ENCODE results near the gene PPM1H. TPM values are rescaled to one million over a fixed set of nuclear protein-coding genes. Genes with fewer than 3 reads are reported as not detected.
"Not testable (repeated sequence)": the region's sequence is repeated elsewhere in the genome, so short reads cannot be mapped to it uniquely, and the experiment has no call there.

The PPM1H gene
- polyA plus RNA-seq, 12 donors = 2.9 to 6.8 (median 3.5) TPM; not detected in 1

GRCh38 chr12:62948123-62948522 lies 13.2 kb upstream of the PPM1H start:
- DNase-seq = no peak

- DNase-seq = no peak
Measured at GRCh38 chr12:62947364-62947763, 12.4 kb upstream of the PPM1H start.

- no peak for DNase-seq
Measured at GRCh38 chr12:62943779-62944395, 8.9 kb upstream of the PPM1H start.

GRCh38 chr12:62942316-62942715 lies 7.4 kb upstream of the PPM1H start:
- DNase-seq = not testable (repeated sequence)

GRCh38 chr12:62934239-62934798 lies 631 bp downstream of the PPM1H start:
- peak; percentile 29 for DNase-seq

- no peak for DNase-seq
Measured at GRCh38 chr12:62933602-62934238, 1.2 kb downstream of the PPM1H start.

- no peak for DNase-seq
Measured at GRCh38 chr12:62933220-62933601, 1.7 kb downstream of the PPM1H start.

GRCh38 chr12:62931477-62931876 lies 3.5 kb downstream of the PPM1H start:
- no peak for DNase-seq

- DNase-seq = no peak
Measured at GRCh38 chr12:62930546-62931425, 4.2 kb downstream of the PPM1H start.

GRCh38 chr12:62928632-62929031 lies 6.3 kb downstream of the PPM1H start:
- no peak for DNase-seq

GRCh38 chr12:62925680-62926079 lies 9.3 kb downstream of the PPM1H start:
- no peak for DNase-seq

- no peak for DNase-seq
Measured at GRCh38 chr12:62924084-62924483, 10.9 kb downstream of the PPM1H start.

GRCh38 chr12:62922539-62922938 lies 12.4 kb downstream of the PPM1H start:
- no peak for DNase-seq

GRCh38 chr12:62919838-62920237 lies 15.1 kb downstream of the PPM1H start:
- DNase-seq = peak; percentile 19

- DNase-seq = no peak
Measured at GRCh38 chr12:62917926-62918325, 17.0 kb downstream of the PPM1H start.

GRCh38 chr12:62916632-62917425 lies 18.1 kb downstream of the PPM1H start:
- DNase-seq = no peak

- no peak for DNase-seq
Measured at GRCh38 chr12:62915204-62915529, 19.8 kb downstream of the PPM1H start.

- no peak for DNase-seq
Measured at GRCh38 chr12:62914443-62915203, 20.3 kb downstream of the PPM1H start.

- DNase-seq = no peak
Measured at GRCh38 chr12:62913380-62913779, 21.6 kb downstream of the PPM1H start.

GRCh38 chr12:62912644-62913043 lies 22.3 kb downstream of the PPM1H start:
- no peak for DNase-seq

- no peak for DNase-seq
Measured at GRCh38 chr12:62911286-62911685, 23.7 kb downstream of the PPM1H start.

All from muscle of arm (tissue), 12 donors.